H1 (cell line): ENCODE results near the gene WDR3. TPM values are rescaled to one million over a fixed set of nuclear protein-coding genes. Genes with fewer than 3 reads are reported as not detected.

Source experiments
- SAP30 ChIP-seq: fragments of 300-600 bp; sonication (generic); IDR thresholded peaks from 2 replicates; pipeline ENCODE4 v1.7.1; 2012; ENCODE audit warnings: low read length, moderate library complexity, mild to moderate bottlenecking, inconsistent platforms; ENCODE audit not compliant: insufficient read depth, insufficient replicate concordance
- polyA plus RNA-seq, 7 experiments: library from polyadenylated mRNA; depleted of rRNA in 3 of 7; stranded (reverse) in 5 of 7; unstranded in 2 of 7; fragments of >200 nt in 5 of 7; fragments of 200-250 nt in 2 of 7; gene quantifications; 1 replicate in 5 of 7; 2 replicates in 1 of 7; 4 replicates in 1 of 7; pipeline versions ENCODE4 v1.2.1 to v1.2.3, GENCODE V29; 2011 to 2013; ENCODE audit warnings: missing spikeins in 2 of 7, mixed read lengths in 2 of 7
- total RNA-seq: library from RNA; stranded (reverse); fragmentation: NEBNext Ultra II Directional; extraction: Animal tissue kit (Norgen Biotek cat#: 25700); gene quantifications from 2 replicates; pipeline ENCODE4 v1.2.1, GENCODE V29; 2021

Gene WDR3
- total and polyA plus RNA-seq, 2 of the 8 experiments (the other 6 are each of a cell fraction or from before 2014, with no cell fraction given) = 18.2 to 67.9 TPM

GRCh38 chr1:118012515-118013124, 83.1 kb downstream of the WDR3 start (continued):
- TF ChIP-seq SAP30 = no peak
